Lower leg skin (tissue), 3 donors: ENCODE results near the gene SPATA25.

Source experiments
- POLR2A ChIP-seq, 2 donors: fragments of 450-650 bp; IDR thresholded peaks; one replicate each; pipeline ENCODE4 v1.6.1; 2016 to 2017; ENCODE audit warnings: antibody characterized with exemption in 2 of 2, mild to moderate bottlenecking in 1 of 2, moderate library complexity in 1 of 2
- TF ChIP-seq, protein P1 (sequence below), 3 donors: fragments of 450-650 bp; IDR thresholded peaks; one replicate each; pipeline ENCODE4 v1.5.1; 2016; ENCODE audit warnings: antibody characterized with exemption in 3 of 3, mild to moderate bottlenecking in 3 of 3, moderate library complexity in 2 of 3

DNA sequence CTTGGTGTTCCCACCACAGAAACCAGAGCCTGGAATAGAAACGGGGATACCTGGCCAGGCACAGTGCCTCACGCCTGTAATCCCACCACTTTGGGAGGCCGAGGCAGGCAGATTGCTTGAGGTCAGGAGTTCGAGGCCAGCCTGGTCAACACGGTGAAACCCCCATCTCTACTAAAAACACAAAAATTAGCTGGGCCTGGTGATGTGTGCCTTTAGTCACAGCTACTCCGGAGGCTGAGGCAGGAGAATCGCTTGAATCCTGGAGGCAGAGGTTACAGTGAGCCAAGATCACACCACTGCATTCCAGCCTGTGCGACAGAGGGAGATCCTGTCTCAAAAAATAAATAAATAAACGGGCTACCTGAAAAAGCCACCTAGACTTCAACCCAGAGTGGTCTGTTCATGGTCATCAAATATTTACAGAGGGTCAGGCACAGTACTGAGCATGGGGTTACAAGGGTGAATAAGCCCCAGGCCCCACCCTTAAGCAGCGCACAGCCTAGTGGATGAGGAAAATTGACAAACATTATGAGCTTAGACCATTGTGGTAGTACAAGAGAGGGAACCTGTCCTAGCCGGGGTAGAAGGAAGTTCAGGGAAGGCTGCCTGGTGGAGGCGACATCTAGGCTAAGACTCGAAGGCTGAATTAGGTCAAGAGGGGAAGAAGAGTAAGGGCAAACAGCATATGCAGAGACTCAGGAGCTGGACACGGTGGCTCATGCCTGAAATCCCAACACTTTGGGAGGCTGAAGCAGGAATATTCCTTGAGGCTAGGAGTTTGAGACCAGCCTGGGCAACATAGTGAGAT lies 39.9 kb upstream of the SPATA25 start:
- TF ChIP-seq, protein P1, sequence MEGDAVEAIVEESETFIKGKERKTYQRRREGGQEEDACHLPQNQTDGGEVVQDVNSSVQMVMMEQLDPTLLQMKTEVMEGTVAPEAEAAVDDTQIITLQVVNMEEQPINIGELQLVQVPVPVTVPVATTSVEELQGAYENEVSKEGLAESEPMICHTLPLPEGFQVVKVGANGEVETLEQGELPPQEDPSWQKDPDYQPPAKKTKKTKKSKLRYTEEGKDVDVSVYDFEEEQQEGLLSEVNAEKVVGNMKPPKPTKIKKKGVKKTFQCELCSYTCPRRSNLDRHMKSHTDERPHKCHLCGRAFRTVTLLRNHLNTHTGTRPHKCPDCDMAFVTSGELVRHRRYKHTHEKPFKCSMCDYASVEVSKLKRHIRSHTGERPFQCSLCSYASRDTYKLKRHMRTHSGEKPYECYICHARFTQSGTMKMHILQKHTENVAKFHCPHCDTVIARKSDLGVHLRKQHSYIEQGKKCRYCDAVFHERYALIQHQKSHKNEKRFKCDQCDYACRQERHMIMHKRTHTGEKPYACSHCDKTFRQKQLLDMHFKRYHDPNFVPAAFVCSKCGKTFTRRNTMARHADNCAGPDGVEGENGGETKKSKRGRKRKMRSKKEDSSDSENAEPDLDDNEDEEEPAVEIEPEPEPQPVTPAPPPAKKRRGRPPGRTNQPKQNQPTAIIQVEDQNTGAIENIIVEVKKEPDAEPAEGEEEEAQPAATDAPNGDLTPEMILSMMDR (IDR thresholded peaks at IDR 0.05) = peak in 1 of 3 donors; percentile 52
- no peak for TF ChIP-seq POLR2A (IDR thresholded peaks at IDR 0.05)
